ENCODE data around the gene PKNOX2. TPM values are rescaled to one million over a fixed set of nuclear protein-coding genes. Genes with fewer than 3 reads are reported as not detected.

PKNOX2 gene
- polyA plus RNA-seq, 3 donors: 11.6 to 14.9 (median 12.0) TPM

- DNase-seq (ENCODE audit: low read depth in 3 of 3, low spot score in 2 of 3): no peak
Observed at GRCh38 chr11:125257751-125258150, 93.2 kb downstream of the PKNOX2 start.

DNA sequence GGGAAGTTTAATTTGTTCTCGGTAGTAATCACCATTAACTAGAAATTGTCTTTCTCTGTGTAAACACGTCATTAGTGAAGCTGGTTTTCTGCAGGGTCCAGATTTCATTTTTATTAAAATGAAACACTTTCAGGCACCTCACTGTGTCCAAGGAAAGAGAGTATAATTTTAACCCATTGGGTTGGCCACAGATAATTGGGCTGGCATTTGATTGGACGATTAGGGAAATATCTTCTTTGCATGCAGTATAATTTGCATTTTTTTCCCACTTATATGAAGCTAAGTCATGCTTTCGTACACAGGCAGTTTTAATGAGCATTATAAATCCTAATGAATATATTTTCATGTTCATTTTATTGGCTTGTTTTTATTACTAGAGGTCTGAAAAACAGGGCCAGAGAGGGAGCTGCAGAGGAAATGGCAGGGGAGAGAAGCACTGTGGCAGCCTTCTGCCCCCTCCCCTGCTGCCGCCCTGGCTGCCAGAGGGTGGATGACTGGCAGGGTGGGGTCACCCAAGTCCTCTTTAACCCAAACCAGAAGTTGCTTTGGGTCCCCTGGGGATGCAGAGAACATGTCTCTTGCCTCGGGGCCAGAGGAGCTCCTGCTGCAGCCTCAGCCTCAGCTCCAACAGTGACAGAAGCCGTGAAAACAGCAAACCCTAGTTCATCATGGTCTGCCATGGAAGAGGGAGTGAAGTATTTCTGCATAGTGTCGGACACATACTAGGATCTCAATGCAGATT, 93.9 kb downstream of the PKNOX2 start:
- DNase-seq (ENCODE audit: low read depth in 3 of 3, low spot score in 2 of 3): no peak

- no peak for DNase-seq (ENCODE audit: low read depth in 3 of 3, low spot score in 2 of 3)
Observed at GRCh38 chr11:125261588-125261987, 97.0 kb downstream of the PKNOX2 start.

DNA sequence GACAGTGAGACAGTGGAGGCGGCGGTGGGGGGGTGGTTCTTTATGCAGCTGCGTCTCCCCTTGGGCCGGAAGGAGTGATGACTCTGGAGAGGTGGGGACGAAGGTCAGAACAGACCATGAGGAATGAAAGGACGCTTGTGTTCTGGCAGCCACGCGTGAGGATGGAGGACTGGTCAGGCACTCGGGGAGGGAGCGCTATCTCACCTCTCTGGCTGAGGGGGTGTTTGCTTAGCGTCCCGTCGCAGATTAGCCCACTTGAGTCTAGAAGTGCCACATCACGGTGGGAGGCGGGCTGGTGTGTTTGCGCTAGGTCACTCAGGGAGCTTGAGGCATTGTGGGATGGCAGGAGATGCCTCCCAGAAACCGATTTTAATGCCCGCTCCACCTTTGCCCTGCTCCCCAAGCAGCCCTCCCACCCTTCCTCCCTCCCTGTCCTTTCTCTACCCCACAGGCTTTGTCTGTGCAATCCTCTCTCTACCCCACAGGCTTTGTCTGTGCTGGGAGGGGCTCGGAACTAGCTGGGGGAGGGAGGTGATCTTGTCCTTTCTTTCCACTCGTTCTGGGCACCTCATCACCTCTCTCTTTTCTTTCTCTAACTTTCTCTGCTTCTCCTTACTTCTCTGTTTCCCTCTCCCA, 97.8 kb downstream of the PKNOX2 start:
- DNase-seq (ENCODE audit: low read depth in 3 of 3, low spot score in 2 of 3): no peak

- no peak for DNase-seq (ENCODE audit: low read depth in 3 of 3, low spot score in 2 of 3)
Observed at GRCh38 chr11:125262830-125263218, 98.3 kb downstream of the PKNOX2 start.

DNA sequence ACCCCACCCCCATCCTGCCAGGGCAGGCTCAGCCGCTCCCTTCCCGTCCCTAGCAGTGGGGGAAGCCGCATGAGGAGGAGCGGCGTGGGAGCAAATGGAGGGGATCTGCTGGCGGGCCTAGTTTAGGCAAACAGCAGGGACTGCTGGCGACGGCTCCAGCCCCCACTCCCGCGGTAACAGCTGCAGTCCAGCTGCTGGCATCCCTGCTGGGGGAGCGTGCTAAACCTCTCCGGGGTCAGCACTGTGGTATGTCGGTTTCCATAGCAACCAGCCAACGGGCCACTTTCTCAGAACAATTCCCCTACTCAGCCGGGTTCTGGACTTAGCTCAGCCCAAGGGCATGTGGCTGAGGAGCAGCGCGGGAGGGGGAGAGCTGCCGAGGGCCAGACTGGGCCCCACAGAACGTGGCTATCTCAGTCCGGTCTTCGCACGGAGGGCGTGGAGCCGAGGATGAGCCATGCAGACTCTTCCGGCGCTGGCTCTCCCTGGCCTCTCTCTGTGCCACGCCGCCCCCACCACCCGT, 98.8 kb downstream of the PKNOX2 start:
- peak; percentile 89 to 91 (median 91) for DNase-seq (ENCODE audit: low read depth in 3 of 3, low spot score in 2 of 3)

- DNase-seq (ENCODE audit: low read depth in 3 of 3, low spot score in 2 of 3): no peak
Observed at GRCh38 chr11:125264100-125265022, 99.8 kb downstream of the PKNOX2 start.

DNA sequence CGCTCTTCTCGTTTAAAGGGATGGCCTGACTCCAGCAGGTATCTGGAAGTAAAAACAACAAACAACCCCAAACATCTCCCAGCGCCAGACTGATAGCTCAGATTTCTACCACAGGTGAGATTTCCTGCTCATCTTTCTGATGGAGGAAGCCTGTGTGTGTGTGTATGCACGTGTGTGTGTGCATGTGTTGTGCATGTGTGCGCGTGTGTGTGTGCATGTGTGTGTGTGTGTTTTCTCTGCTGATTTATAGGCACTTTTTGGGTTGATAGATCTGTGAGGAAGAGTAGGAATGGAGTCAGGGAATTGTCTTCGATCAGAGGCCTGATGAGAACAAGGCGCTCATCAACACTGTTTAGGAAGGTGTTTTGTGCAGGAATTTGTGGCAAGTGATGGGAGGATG, 103.0 kb downstream of the PKNOX2 start:
- DNase-seq (ENCODE audit: low read depth in 3 of 3, low spot score in 2 of 3): no peak

DNA sequence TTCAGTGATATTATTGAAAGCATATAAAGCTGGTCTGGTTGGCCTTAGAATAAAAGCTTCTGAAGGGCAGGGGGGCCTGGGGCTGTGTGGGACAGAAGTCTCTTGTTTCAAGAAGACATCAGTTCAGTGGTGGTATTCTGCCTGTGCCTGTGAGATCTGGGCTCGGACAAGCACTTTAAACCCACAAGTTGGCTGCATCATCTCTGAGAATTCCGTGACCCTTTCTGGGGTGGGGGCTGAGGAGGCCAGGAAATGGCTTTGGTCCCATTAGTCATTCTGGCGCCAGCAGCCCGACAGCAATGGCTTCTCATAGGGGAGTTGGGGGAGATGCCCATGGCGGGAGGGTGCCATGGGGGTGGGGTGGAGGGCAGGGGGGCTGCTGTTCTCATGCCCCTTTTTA, 104.1 kb downstream of the PKNOX2 start:
- no peak for DNase-seq (ENCODE audit: low read depth in 3 of 3, low spot score in 2 of 3)

DNA sequence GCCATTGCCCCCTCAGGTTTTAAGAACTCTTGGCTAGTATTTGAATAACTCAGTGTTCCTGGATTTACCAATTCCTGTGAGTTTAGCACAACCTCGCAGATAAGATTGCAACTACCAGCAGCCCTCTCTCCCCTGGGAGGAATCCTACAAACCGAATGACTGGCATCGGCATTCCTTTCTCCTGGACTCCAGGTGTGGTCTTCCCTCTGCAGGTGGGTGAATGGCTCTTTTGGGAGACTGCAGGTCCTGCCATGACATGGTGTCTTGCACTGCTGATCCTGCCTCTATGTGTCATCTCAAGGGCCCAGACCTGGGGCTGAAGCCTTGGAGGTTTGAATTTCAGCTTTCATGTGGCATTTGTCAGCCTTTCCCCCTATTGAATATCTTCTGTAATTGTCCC, 105.6 kb downstream of the PKNOX2 start:
- no peak for DNase-seq (ENCODE audit: low read depth in 3 of 3, low spot score in 2 of 3)

- no peak for DNase-seq (ENCODE audit: low read depth in 3 of 3, low spot score in 2 of 3)
Observed at GRCh38 chr11:125270711-125271110, 106.2 kb downstream of the PKNOX2 start.

DNA sequence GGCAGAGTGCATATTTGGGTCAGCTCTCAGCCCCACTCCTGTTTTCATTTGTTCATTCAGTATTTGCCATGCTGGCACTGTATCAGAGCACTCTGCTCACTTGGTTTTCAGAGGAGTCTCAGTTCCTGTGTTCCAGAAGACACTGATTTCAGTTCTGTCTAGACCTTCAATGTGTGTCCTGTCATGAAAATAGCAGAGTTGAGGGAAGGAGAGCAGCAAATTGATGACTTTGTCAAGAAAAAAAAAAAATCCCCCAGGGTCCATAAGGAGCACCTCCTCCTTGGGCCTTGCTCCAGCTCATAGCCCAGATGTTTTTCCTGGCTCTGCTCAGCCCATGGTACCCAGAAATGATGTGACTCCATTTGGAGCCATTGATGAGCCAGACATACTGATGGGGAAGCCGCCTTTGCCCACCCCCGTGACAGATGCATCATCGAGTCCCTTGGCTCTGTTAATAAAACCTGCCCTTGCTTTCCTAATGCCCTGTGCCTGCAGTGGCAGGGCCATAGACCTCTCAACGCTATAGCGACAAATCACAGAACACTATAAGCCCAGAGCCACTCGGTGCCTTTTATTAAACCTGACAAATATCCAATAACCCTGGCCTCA, 107.0 kb downstream of the PKNOX2 start:
- DNase-seq (ENCODE audit: low read depth in 3 of 3, low spot score in 2 of 3): no peak

DNA sequence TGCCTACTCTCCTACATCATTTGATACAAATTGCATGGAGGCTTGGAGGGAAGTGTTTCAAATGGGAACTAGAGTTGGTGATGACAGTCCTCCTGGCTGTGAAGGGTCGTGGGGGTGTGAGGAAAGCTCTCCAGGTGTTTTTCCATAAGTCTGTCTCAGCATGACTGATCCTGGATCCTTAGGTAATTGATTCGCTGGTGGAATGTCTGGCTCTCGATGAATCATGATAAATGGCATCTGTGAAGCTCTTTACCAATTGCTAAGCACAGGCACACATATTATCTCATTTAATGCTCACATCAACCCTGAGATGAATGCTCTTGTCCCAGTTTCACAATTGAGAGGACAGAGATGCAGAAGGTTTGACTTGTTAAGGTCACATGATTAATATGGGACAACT, 107.5 kb downstream of the PKNOX2 start:
- no peak for DNase-seq (ENCODE audit: low read depth in 3 of 3, low spot score in 2 of 3)

- no peak for DNase-seq (ENCODE audit: low read depth in 3 of 3, low spot score in 2 of 3)
Observed at GRCh38 chr11:125272821-125273220, 108.3 kb downstream of the PKNOX2 start.

GRCh38 chr11:125273519-125274000, 109.0 kb downstream of the PKNOX2 start:
- no peak for DNase-seq (ENCODE audit: low read depth in 3 of 3, low spot score in 2 of 3)

DNA sequence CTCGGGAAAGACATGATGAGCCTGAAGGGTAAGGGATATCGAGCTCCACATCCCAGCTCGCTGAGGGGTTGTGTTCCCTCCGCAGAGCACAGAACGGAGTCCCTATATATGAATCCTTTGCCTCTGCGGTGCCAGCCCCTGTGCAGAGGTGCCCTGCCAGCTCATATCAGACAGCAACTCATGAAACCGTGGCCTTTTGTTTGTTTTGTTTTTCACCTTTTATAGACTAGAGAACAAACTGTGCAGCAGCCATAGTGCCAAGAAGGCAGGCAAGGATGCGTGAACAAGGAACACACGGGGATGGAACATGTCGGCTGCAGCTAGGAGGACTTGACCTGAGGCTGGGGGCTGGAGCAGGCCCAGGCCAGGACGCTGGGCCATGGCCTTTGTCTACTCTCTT, 109.8 kb downstream of the PKNOX2 start:
- DNase-seq (ENCODE audit: low read depth in 3 of 3, low spot score in 2 of 3): no peak

DNA sequence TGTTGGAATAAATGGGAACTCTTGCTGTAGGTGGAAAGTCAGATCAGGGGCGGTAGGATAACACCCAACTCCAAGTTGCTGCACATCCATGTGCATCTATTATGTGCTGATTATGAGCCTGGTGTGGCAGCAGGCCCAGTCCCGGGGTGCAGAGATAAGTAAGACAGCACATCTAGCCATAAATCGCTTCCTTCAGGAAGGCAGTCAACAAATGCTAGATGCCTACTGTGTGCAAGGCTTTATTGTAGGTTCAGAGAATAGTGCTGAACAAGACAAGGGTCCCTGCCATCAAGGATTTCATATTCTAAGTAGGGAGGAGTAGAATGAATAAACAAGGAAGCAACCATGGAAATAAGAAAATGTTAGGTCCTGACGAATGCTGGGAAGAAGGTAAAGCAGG, 110.2 kb downstream of the PKNOX2 start:
- DNase-seq (ENCODE audit: low read depth in 3 of 3, low spot score in 2 of 3): no peak

- DNase-seq (ENCODE audit: low read depth in 3 of 3, low spot score in 2 of 3): no peak
Observed at GRCh38 chr11:125275905-125276618, 111.5 kb downstream of the PKNOX2 start.

DNA sequence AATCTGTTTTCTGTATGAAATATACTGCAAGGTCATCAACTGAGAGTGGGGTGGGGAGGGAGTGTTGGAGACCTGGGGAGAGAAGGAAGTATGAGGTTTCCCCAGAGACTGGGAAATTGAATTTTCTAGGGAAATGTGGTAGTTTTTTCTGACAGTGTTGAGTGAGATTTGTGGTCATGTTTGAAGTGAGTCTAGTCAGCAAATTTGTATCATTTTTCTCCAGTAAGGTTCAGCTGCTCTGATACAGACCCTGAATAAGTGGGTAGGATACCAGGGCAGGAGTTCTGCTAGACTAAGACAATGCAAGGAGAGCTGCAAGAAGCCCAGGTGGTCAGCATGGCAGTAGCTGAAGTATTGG, 112.0 kb downstream of the PKNOX2 start:
- DNase-seq (ENCODE audit: low read depth in 3 of 3, low spot score in 2 of 3): no peak

All from right renal cortex interstitium (tissue), 3 donors.